B cell (primary cell): Measurements from ENCODE around the gene DNAH8. TPM values are rescaled to one million over a fixed set of nuclear protein-coding genes. Genes with fewer than 3 reads are reported as not detected.

ENCODE experiments used
- ATAC-seq: fragments of 200-7000 bp; cut with Tn5 transposase; one replicate; pipeline ENCODE4 v1.10.0; 2021; ENCODE audit warnings: low read depth, mild to moderate bottlenecking, moderate number of reproducible peaks, moderate library complexity
- CTCF ChIA-PET: fragments of 350-600 bp; sonication (Branson Sonifier 250); formaldehyde crosslinking; loops from one replicate; lab custom pipeline; 2021; ENCODE audit warnings: antibody characterized with exemption, inconsistent platforms; lab: Charles Lee
- POLR2A ChIA-PET: fragments of 350-600 bp; sonication (Branson Sonifier 250); formaldehyde crosslinking; loops from one replicate; lab custom pipeline; 2021; ENCODE audit warnings: antibody characterized with exemption; lab: Charles Lee
- DNase-seq: peaks from one replicate; pipeline ENCODE4 v3.0.0; 2013
- H2AFZ ChIP-seq: 2 replicates; pipeline ENCODE4 v1.6.1; 2012; ENCODE audit warnings: mild to moderate bottlenecking, low read depth, low read length; ENCODE audit not compliant: insufficient read depth, poor library complexity, severe bottlenecking
- H3K27ac ChIP-seq, 2 donors: 1 replicate in 1 of 2; 2 replicates in 1 of 2; pipeline ENCODE4 v1.5.1; 2012 to 2013; ENCODE audit warnings: low read length in 2 of 2, mild to moderate bottlenecking in 2 of 2, moderate library complexity in 1 of 2
- H3K27me3 ChIP-seq, 4 experiments: fragments of 200-600 bp in 1 of 4; sonication (generic) in 1 of 4; replicated peaks in 1 of 4; 1 replicate in 2 of 4; 2 replicates in 2 of 4; pipeline versions ENCODE4 v1.6.1 to v1.7.0; 2013 to 2016; ENCODE audit warnings: low read length in 3 of 4, mild to moderate bottlenecking in 2 of 4, mixed read lengths in 1 of 4, moderate library complexity in 1 of 4; ENCODE audit not compliant: insufficient read depth in 4 of 4, control insufficient read depth in 3 of 4; ENCODE audit errors: control extremely low read depth in 1 of 4
- H3K36me3 ChIP-seq, 2 experiments: replicated peaks in 1 of 2; 1 replicate in 1 of 2; 2 replicates in 1 of 2; pipeline versions ENCODE4 v1.6.1 to v1.7.1; 2013; ENCODE audit warnings: low read length in 1 of 2; ENCODE audit not compliant: insufficient read depth in 2 of 2, control insufficient read depth in 1 of 2; ENCODE audit errors: control extremely low read depth in 1 of 2, extremely low read depth in 1 of 2
- H3K4me1 ChIP-seq, 2 donors: fragments of 200-600 bp in 1 of 2; sonication (generic) in 1 of 2; 1 replicate in 1 of 2; 2 replicates in 1 of 2; pipeline versions ENCODE4 v1.5.1 to v1.6.1; 2013 to 2017; ENCODE audit warnings: low read length in 2 of 2; ENCODE audit not compliant: control insufficient read depth in 2 of 2, insufficient read depth in 2 of 2
- H3K4me2 ChIP-seq: replicated peaks from 2 replicates; pipeline ENCODE3; 2012; ENCODE audit warnings: mild to moderate bottlenecking, low read depth, low read length; ENCODE audit not compliant: poor library complexity, severe bottlenecking
- H3K4me3 ChIP-seq, 5 experiments: fragments of 200-600 bp in 1 of 5; sonication (generic) in 1 of 5; 1 replicate in 3 of 5; 2 replicates in 2 of 5; pipeline versions ENCODE4 v1.5.1 to v1.7.0; 2011 to 2016; ENCODE audit warnings: low read length in 4 of 5, mild to moderate bottlenecking in 4 of 5, low read depth in 2 of 5, control low read depth in 1 of 5, moderate library complexity in 1 of 5; ENCODE audit not compliant: insufficient read depth in 1 of 5; ENCODE audit errors: control extremely low read depth in 1 of 5, extremely low read depth in 1 of 5
- H3K79me2 ChIP-seq: fragments of 200-600 bp; sonication (generic); one replicate; pipeline ENCODE4 v1.6.0; 2016; ENCODE audit warnings: low read length; ENCODE audit not compliant: control insufficient read depth, insufficient read depth
- H3K9ac ChIP-seq: fragments of 200-600 bp; sonication (generic); 2 replicates; pipeline ENCODE4 v1.6.1; 2017; ENCODE audit warnings: mild to moderate bottlenecking, low read length, moderate library complexity
- H3K9me3 ChIP-seq, 3 donors: one replicate each; pipeline versions ENCODE4 v1.6.1 to v1.7.1; 2013; ENCODE audit warnings: low read length in 2 of 3; ENCODE audit not compliant: control insufficient read depth in 2 of 3, insufficient read depth in 1 of 3; ENCODE audit errors: control extremely low read depth in 1 of 3
- H4K20me1 ChIP-seq: 2 replicates; pipeline ENCODE4 v1.6.0; 2012; ENCODE audit warnings: mild to moderate bottlenecking, low read length; ENCODE audit not compliant: insufficient read depth, control insufficient read depth, poor library complexity, severe bottlenecking
- H3K27ac Mint-ChIP-seq: one replicate; pipeline ENCODE4 v1.8.0; 2021; ENCODE audit warnings: mixed read lengths
- H3K27me3 Mint-ChIP-seq: one replicate; pipeline ENCODE4 v1.8.0; 2021; ENCODE audit warnings: mixed read lengths
- H3K4me1 Mint-ChIP-seq: one replicate; pipeline ENCODE4 v1.8.0; 2021; ENCODE audit warnings: mixed read lengths
- H3K4me3 Mint-ChIP-seq: one replicate; pipeline ENCODE4 v1.8.0; 2021; ENCODE audit warnings: mixed read lengths
- H3K9me3 Mint-ChIP-seq: one replicate; pipeline ENCODE4 v1.8.0; 2022; ENCODE audit warnings: mixed read lengths; ENCODE audit not compliant: insufficient read depth
- EZH2 ChIP-seq: IDR thresholded peaks from 2 replicates; pipeline ENCODE4 v1.6.1; 2012; ENCODE audit warnings: borderline replicate concordance, low read depth, mild to moderate bottlenecking, moderate library complexity, low read length; ENCODE audit not compliant: insufficient read depth, poor library complexity, severe bottlenecking
- WGBS: methylation state at CpG from one replicate; pipeline ENCODE4 v1.1.5; 2013; ENCODE audit warnings: missing lambda C conversion rate; ENCODE audit not compliant: insufficient coverage; 5-methylcytosine and 5-hydroxymethylcytosine counted together
- intact Hi-C: fragments of 100-400 bp; cut with micrococcal nuclease; formaldehyde crosslinking; loops from one replicate; pipeline ENCODE4 v1.10.0; 2022
- polyA plus RNA-seq: library from polyadenylated mRNA; depleted of rRNA; stranded (reverse); fragments of >200 nt; gene quantifications from 2 replicates; pipeline ENCODE4 v1.2.3, GENCODE V29; 2012
- total RNA-seq, 2 donors: library from RNA; stranded (reverse); fragments of 120-200 nt in 1 of 2; gene quantifications; 1 replicate in 1 of 2; 2 replicates in 1 of 2; pipeline versions ENCODE4 v1.2.3 to v1.2.4, GENCODE V29; 2013 to 2022
- TF ChIP-seq, protein P1 (sequence below): fragments of 200-600 bp; IDR thresholded peaks from one replicate; pipeline ENCODE4 v1.8.0; 2022; ENCODE audit warnings: antibody characterized with exemption, mild to moderate bottlenecking

The DNAH8 gene
- total and polyA plus RNA-seq, 2 donors (not counting 1 experiment from before 2014, with no cell fraction given) = 0.69 to 1.1 TPM

DNA sequence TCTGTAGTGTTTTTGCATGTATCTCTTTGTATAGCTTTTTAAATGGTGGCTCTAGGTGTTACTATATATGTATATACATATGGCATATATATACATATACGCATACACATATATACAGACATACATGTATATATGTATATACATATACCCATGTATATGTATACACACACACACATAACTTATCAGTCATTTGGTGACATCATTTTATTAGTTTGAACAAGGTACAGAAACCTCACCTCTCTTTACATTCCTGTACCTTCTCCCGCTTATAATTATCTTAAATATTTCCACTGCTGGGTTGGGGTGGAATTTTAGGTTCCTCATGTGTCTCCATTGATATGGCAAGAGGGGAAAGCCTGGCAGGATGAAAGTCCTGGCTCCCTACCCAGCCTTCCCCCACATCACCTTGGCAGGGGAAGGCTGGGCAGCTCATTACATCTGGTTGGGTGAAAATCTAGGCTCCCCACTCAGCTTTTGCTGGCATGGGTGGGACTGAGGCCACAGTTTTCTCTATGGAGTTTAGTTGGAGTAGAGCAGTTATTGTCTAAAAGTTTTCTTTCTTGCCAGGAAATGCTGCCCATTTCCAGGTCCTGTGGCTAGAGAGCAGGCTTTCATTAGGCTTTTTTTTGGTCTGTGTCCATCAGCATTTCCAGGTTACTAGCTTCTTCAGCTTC is 19.7 kb upstream of the DNAH8 start:
- Histone ChIP-seq H3K4me1 (no peaks in the 10 kb centered on the region), H3K27ac (no peak overlapping the region), H4K20me1 (no peaks in the 10 kb centered on the region), H3K79me2 (peaks cover 6% of the 10 kb centered on the region), H3K36me3 (peaks cover 0 to 3% of the 10 kb centered on the region in 2 experiments), H3K4me3 (no peak overlapping the region), H3K9ac (no peak overlapping the region), H3K27me3 (no peaks in the 10 kb centered on the region), H2AFZ (no peak overlapping the region), H3K4me2 (no peak overlapping the region), H3K9me3 (peaks cover 1 to 9% (median 5%) of the 10 kb centered on the region in 3 donors)
- DNase-seq = no peak
- WGBS = no CpG with 5 or more reads among the region's 2 CpGs
- CTCF ChIA-PET = no interaction called here
- peaks cover 11% of the 10 kb centered on the region for H3K9me3 Mint-ChIP-seq
- POLR2A ChIA-PET = no interaction called here
- H3K4me3 Mint-ChIP-seq = no peak overlapping the region
- H3K27me3 Mint-ChIP-seq = no peaks in the 10 kb centered on the region
- TF ChIP-seq, protein P1, sequence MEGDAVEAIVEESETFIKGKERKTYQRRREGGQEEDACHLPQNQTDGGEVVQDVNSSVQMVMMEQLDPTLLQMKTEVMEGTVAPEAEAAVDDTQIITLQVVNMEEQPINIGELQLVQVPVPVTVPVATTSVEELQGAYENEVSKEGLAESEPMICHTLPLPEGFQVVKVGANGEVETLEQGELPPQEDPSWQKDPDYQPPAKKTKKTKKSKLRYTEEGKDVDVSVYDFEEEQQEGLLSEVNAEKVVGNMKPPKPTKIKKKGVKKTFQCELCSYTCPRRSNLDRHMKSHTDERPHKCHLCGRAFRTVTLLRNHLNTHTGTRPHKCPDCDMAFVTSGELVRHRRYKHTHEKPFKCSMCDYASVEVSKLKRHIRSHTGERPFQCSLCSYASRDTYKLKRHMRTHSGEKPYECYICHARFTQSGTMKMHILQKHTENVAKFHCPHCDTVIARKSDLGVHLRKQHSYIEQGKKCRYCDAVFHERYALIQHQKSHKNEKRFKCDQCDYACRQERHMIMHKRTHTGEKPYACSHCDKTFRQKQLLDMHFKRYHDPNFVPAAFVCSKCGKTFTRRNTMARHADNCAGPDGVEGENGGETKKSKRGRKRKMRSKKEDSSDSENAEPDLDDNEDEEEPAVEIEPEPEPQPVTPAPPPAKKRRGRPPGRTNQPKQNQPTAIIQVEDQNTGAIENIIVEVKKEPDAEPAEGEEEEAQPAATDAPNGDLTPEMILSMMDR = no peak
- no peak for TF ChIP-seq EZH2
- no peak overlapping the region for H3K27ac Mint-ChIP-seq
- ATAC-seq = no peak
- intact Hi-C loops = no loop called here
- H3K4me1 Mint-ChIP-seq = peaks cover 37% of the 10 kb centered on the region

DNA sequence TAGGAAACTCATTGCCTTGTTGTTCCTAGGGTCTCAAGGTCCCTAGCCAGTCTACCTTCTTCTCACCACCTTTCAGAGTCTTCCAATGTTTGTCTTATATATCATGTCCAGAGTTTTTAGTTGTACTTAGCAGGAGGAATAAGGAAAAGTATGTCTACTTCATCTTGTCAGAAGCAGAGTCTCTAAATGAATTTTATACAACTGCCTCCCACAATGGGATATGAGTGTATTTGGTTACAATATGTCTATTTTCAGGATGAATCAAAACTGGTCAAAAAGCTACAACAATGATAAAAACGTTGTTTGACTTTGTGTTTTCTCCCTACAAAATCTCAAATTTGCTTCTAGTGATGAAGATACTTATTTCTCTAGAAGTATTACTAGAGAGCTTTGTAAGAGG is 19.2 kb upstream of the DNAH8 start:
- peaks cover 13% of the 10 kb centered on the region for H3K9me3 Mint-ChIP-seq

More for the DNA sequence above, 19.2 kb upstream of the DNAH8 start:
- CTCF ChIA-PET = no interaction called here
- ATAC-seq (no peak), DNase-seq (no peak)
- no peak overlapping the region for H3K4me3 Mint-ChIP-seq
- no peak overlapping the region for H2AFZ ChIP-seq
- H3K4me2 ChIP-seq = no peak overlapping the region
- TF ChIP-seq, protein P1 = no peak
- TF ChIP-seq EZH2 = no peak
- no peak overlapping the region for H3K4me3 ChIP-seq
- peaks cover 36% of the 10 kb centered on the region for H3K4me1 Mint-ChIP-seq
- no CpG with 5 or more reads among the region's 1 CpG for WGBS
- H3K36me3 ChIP-seq = peaks cover 0 to 3% of the 10 kb centered on the region in 2 experiments
- H3K27ac Mint-ChIP-seq = no peak overlapping the region
- H3K27ac ChIP-seq = no peak overlapping the region
- no peak overlapping the region for H3K9ac ChIP-seq
- intact Hi-C loops = no loop called here
- no peaks in the 10 kb centered on the region for H3K4me1 ChIP-seq
- peaks cover 6% of the 10 kb centered on the region for H3K79me2 ChIP-seq
- H3K9me3 ChIP-seq = peaks cover 1 to 15% (median 8%) of the 10 kb centered on the region in 3 donors
- POLR2A ChIA-PET = no interaction called here
- H3K27me3 Mint-ChIP-seq = no peaks in the 10 kb centered on the region
- no peaks in the 10 kb centered on the region for H4K20me1 ChIP-seq
- H3K27me3 ChIP-seq = no peaks in the 10 kb centered on the region
